HEK293 (cell line): Measurements from ENCODE around the gene RNF223.
A peak's percentile ranks its signal among the peaks of the same experiment; 100 is the strongest.

ENCODE experiments used
- CTCF ChIA-PET: fragments of 350-600 bp; formaldehyde crosslinking; extraction: SDS; loops from one replicate; lab custom pipeline; 2021; ENCODE audit warnings: antibody characterized with exemption; lab: Yijun Ruan, JAX
- POLR2A ChIA-PET: fragments of 300-600 bp; formaldehyde crosslinking; extraction: SDS; loops from one replicate; lab custom pipeline; 2020; ENCODE audit warnings: antibody characterized with exemption, inconsistent platforms; lab: Yijun Ruan, JAX
- H3K27ac ChIP-seq: fragments of 200-500 bp; sonication (Bioruptor generic); 2 replicates; pipeline ENCODE4 v1.5.1; 2014; ENCODE audit warnings: low read depth, low read length, control low read depth, inconsistent platforms; ENCODE audit errors: extremely low read depth
- H3K36me3 ChIP-seq, 2 experiments: fragments of 200-500 bp in 1 of 2; sonication (Bioruptor generic) in 1 of 2; 1 replicate in 1 of 2; 2 replicates in 1 of 2; pipeline ENCODE4 v1.5.1; 2014 to 2017; ENCODE audit warnings: inconsistent platforms in 2 of 2, low read length in 2 of 2; ENCODE audit not compliant: control insufficient read depth in 2 of 2, insufficient read depth in 1 of 2
- H3K4me1 ChIP-seq: fragments of 200-500 bp; sonication (Bioruptor generic); 2 replicates; pipeline ENCODE4 v1.5.1; 2014; ENCODE audit warnings: mild to moderate bottlenecking, low read length, inconsistent platforms; ENCODE audit not compliant: control insufficient read depth, insufficient read depth
- H3K4me3 ChIP-seq: 2 replicates; pipeline ENCODE4 v1.5.1; 2011; ENCODE audit warnings: low read depth, mild to moderate bottlenecking, control low read depth, low read length, moderate library complexity
- H3K9me3 ChIP-seq: fragments of 200-500 bp; sonication (Bioruptor generic); 2 replicates; pipeline ENCODE4 v1.5.1; 2014; ENCODE audit warnings: low read depth, low read length, inconsistent platforms; ENCODE audit not compliant: control insufficient read depth, insufficient read depth
- EGR2 ChIP-seq: fragments of 450-650 bp; formaldehyde crosslinking; IDR thresholded peaks from 2 replicates; pipeline ENCODE4 v1.5.1; 2016; ENCODE audit warnings: low read depth, missing biosample characterization, missing genetic modification characterization
- GLIS1 ChIP-seq: fragments of 450-650 bp; formaldehyde crosslinking; IDR thresholded peaks from 2 replicates; pipeline ENCODE4 v1.5.1; 2016; ENCODE audit warnings: missing biosample characterization, missing genetic modification characterization
- GLIS2 ChIP-seq: fragments of 450-650 bp; formaldehyde crosslinking; IDR thresholded peaks from 2 replicates; pipeline ENCODE4 v1.5.1; 2016; ENCODE audit warnings: missing biosample characterization, missing genetic modification characterization
- HOXC10 ChIP-seq: sonication (generic); formaldehyde crosslinking; IDR thresholded peaks from 2 replicates; pipeline ENCODE4 v1.8.1; 2023; ENCODE audit warnings: mild to moderate bottlenecking, missing genetic modification reagents
- ZFHX2 ChIP-seq: fragments of 450-650 bp; formaldehyde crosslinking; conservative IDR thresholded peaks from 2 replicates; pipeline ENCODE4 v1.5.1; 2016; ENCODE audit warnings: missing biosample characterization, missing genetic modification characterization
- ZIC2 ChIP-seq: fragments of 450-650 bp; formaldehyde crosslinking; IDR thresholded peaks from 2 replicates; pipeline ENCODE4 v1.5.1; 2016; ENCODE audit warnings: missing biosample characterization, missing genetic modification characterization
- ZNF121 ChIP-seq: fragments of 450-650 bp; formaldehyde crosslinking; IDR thresholded peaks from 2 replicates; pipeline ENCODE4 v1.5.1; 2016; ENCODE audit warnings: missing biosample characterization, missing genetic modification characterization
- ZNF335 ChIP-seq: fragments of 450-650 bp; formaldehyde crosslinking; conservative IDR thresholded peaks from 2 replicates; pipeline ENCODE4 v1.5.1; 2016; ENCODE audit warnings: missing biosample characterization, missing genetic modification characterization
- ZNF416 ChIP-seq: fragments of 450-650 bp; formaldehyde crosslinking; IDR thresholded peaks from 2 replicates; pipeline ENCODE4 v1.5.1; 2016; ENCODE audit warnings: missing biosample characterization, missing genetic modification characterization
- ZNF48 ChIP-seq: fragments of 450-650 bp; formaldehyde crosslinking; IDR thresholded peaks from 2 replicates; pipeline ENCODE4 v1.5.1; 2016; ENCODE audit warnings: missing biosample characterization, missing genetic modification characterization
- ZNF544 ChIP-seq: fragments of 450-650 bp; formaldehyde crosslinking; IDR thresholded peaks from 2 replicates; pipeline ENCODE4 v1.5.0; 2017; ENCODE audit warnings: missing biosample characterization, missing genetic modification characterization
- ZNF585B ChIP-seq: fragments of 450-650 bp; formaldehyde crosslinking; IDR thresholded peaks from 2 replicates; pipeline ENCODE4 v1.5.1; 2016; ENCODE audit warnings: missing biosample characterization, missing genetic modification characterization
- TF ChIP-seq, protein P1 (sequence below): fragments of 450-650 bp; formaldehyde crosslinking; IDR thresholded peaks from 2 replicates; pipeline ENCODE4 v1.5.1; 2017; ENCODE audit warnings: missing biosample characterization, missing genetic modification characterization
- TF ChIP-seq, protein P2 (sequence below): fragments of 450-650 bp; formaldehyde crosslinking; IDR thresholded peaks from 2 replicates; pipeline ENCODE4 v1.5.1; 2016; ENCODE audit warnings: missing biosample characterization, missing genetic modification characterization
- TF ChIP-seq, protein P3 (sequence below): fragments of 450-650 bp; formaldehyde crosslinking; IDR thresholded peaks from 2 replicates; pipeline ENCODE4 v1.5.1; 2017; ENCODE audit warnings: missing biosample characterization, missing genetic modification characterization

Gene RNF223

DNA sequence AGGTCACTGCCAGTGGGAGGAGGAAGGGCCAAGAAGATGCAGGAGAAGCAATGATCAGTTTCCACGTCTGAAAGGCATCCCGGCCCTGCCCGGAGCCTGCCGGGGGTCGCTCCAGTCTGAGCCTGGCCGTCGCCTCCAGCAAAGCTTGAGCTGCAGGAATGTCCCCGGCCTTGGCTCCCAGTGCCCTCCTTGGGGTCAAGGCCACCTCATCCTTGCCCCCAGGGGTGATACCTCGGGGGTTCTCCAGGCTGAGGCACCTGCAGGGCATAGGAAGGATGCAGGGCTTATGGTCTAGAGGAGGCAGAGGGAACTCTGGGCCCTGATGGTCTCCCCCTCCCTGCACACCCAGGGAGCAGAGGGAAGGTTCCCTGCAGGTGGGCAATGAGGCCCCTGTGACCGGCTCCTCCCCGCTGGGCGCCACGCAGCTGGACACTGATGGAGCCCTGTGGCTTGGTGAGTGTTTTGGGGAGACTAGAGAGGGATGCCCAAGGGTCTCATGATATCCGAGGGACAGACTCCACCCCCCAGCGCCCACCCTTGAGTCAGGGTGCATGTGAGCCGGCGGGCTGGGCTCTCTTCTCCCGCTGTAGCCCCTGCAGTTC, 19.9 kb downstream of the RNF223 start:
- H3K36me3 ChIP-seq, result peaks cover 0 to 58% of the 10 kb centered on the region in 2 experiments; a peak in 1 of 3 replicates
- TF ChIP-seq HOXC10 (CRISPR knock-in tag) (no peak), ZIC2 (peak; percentile 82), ZNF585B (tag by site-specific recombination) (no peak), GLIS2 (tag by site-specific recombination) (peak; percentile 66; the same call in 1 of the 2 replicates), GLIS1 (tag by site-specific recombination) (peak; percentile 93)
- H3K9me3 ChIP-seq, result no peaks in the 10 kb centered on the region
- no peak overlapping the region for H3K27ac ChIP-seq
- ChIA-PET POLR2A (no interaction called here), CTCF (interaction anchor here (0.7 to 0.9 kb wide), 2 partner anchors 10 to 14 kb away, joined by 3 read pairs; no protein-coding TSS in a partner anchor)
- H3K4me3 ChIP-seq, result no peak overlapping the region
- 0 out of 2 replicates have a peak, but pooled peaks cover 3% of the 10 kb centered on the region for H3K4me1 ChIP-seq

DNA sequence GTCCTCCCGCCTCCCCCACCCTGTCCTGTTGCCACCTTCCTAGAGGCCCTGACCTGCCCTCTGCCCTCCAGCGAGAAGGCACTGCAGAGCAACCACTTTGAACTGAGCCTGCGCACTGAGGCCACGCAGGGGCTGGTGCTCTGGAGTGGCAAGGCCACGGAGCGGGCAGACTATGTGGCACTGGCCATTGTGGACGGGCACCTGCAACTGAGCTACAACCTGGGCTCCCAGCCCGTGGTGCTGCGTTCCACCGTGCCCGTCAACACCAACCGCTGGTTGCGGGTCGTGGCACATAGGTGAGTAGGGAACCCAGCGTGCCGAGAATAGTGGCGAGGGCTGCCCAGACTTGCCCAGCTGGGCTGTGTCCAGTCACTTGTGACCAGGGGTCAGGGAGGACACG, 20.4 kb downstream of the RNF223 start:
- TF ChIP-seq, protein P1, sequence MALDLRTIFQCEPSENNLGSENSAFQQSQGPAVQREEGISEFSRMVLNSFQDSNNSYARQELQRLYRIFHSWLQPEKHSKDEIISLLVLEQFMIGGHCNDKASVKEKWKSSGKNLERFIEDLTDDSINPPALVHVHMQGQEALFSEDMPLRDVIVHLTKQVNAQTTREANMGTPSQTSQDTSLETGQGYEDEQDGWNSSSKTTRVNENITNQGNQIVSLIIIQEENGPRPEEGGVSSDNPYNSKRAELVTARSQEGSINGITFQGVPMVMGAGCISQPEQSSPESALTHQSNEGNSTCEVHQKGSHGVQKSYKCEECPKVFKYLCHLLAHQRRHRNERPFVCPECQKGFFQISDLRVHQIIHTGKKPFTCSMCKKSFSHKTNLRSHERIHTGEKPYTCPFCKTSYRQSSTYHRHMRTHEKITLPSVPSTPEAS (tag by site-specific recombination), result no peak
- TF ChIP-seq, protein P2, sequence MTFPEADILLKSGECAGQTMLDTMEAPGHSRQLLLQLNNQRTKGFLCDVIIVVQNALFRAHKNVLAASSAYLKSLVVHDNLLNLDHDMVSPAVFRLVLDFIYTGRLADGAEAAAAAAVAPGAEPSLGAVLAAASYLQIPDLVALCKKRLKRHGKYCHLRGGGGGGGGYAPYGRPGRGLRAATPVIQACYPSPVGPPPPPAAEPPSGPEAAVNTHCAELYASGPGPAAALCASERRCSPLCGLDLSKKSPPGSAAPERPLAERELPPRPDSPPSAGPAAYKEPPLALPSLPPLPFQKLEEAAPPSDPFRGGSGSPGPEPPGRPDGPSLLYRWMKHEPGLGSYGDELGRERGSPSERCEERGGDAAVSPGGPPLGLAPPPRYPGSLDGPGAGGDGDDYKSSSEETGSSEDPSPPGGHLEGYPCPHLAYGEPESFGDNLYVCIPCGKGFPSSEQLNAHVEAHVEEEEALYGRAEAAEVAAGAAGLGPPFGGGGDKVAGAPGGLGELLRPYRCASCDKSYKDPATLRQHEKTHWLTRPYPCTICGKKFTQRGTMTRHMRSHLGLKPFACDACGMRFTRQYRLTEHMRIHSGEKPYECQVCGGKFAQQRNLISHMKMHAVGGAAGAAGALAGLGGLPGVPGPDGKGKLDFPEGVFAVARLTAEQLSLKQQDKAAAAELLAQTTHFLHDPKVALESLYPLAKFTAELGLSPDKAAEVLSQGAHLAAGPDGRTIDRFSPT (tag by site-specific recombination), result peak; percentile 76
- CTCF ChIA-PET, result interaction anchor here (0.7 to 0.9 kb wide), 2 partner anchors 11 to 14 kb away, joined by 3 read pairs; no protein-coding TSS in a partner anchor
- Histone ChIP-seq H3K9me3 (no peaks in the 10 kb centered on the region), H3K27ac (no peak overlapping the region), H3K4me3 (no peak overlapping the region), H3K4me1 (no peaks in the 10 kb centered on the region), H3K36me3 (peaks cover 0 to 59% of the 10 kb centered on the region in 2 experiments; a peak in 1 of 3 replicates)
- POLR2A ChIA-PET, result no interaction called here

DNA sequence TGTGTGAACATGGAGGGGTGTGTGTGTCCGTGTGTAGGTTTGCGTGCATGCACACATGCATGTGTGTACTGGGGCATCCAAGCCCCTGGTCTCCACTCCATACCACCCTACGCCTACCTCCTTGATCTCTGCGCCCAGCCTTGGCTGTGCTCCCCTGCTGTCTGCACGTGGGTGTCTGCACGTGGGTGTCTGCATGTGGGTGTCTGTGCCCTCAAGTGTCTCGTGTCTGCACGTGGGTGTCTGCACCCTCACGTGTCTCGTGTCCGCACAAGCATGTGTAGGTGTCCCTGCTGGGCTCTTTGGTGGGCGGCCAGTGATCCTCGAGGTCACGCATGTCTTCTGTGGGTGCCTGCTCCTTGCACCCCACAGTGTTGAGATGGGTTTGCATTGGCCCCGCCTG, 21.1 kb downstream of the RNF223 start:
- Histone ChIP-seq H3K4me1 (no peaks in the 10 kb centered on the region), H3K36me3 (peaks cover 0 to 59% of the 10 kb centered on the region in 2 experiments; a peak in 1 of 3 replicates), H3K27ac (no peak overlapping the region), H3K9me3 (no peaks in the 10 kb centered on the region), H3K4me3 (no peak overlapping the region)
- ChIA-PET CTCF (interaction anchor here (0.9 kb wide), 1 partner anchor 11 kb away, joined by 3 read pairs; no protein-coding TSS in a partner anchor), POLR2A (no interaction called here)
- TF ChIP-seq ZFHX2 (tag by site-specific recombination), result peak; percentile 99
- TF ChIP-seq ZNF335, result no peak
- no peak for TF ChIP-seq ZNF416 (tag by site-specific recombination)
- TF ChIP-seq ZNF48, result no peak
- no peak for TF ChIP-seq ZNF121 (tag by site-specific recombination)
- TF ChIP-seq, protein P3, sequence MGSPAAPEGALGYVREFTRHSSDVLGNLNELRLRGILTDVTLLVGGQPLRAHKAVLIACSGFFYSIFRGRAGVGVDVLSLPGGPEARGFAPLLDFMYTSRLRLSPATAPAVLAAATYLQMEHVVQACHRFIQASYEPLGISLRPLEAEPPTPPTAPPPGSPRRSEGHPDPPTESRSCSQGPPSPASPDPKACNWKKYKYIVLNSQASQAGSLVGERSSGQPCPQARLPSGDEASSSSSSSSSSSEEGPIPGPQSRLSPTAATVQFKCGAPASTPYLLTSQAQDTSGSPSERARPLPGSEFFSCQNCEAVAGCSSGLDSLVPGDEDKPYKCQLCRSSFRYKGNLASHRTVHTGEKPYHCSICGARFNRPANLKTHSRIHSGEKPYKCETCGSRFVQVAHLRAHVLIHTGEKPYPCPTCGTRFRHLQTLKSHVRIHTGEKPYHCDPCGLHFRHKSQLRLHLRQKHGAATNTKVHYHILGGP (tag by site-specific recombination), result no peak
- no peak for TF ChIP-seq ZNF544 (tag by site-specific recombination)
- peak; percentile 96 for TF ChIP-seq EGR2
